Lung (tissue), 12 donors: Measurements from ENCODE around the gene TMEM54. TPM values are rescaled to one million over a fixed set of nuclear protein-coding genes. Genes with fewer than 3 reads are reported as not detected.

Experiments
- ATAC-seq: fragments of 200-7000 bp; cut with Tn5 transposase; one replicate; pipeline ENCODE4 v1.9.1; 2020; ENCODE audit warnings: moderate number of reproducible peaks; ENCODE audit not compliant: insufficient read depth, low FRiP score
- DNase-seq, 3 donors: peaks; one replicate each; pipeline ENCODE4 v3.0.0-alpha.2; 2013 to 2017
- H3K27ac ChIP-seq, 2 donors: one replicate each; pipeline ENCODE4 v1.5.1; 2013; ENCODE audit warnings: mild to moderate bottlenecking in 2 of 2, moderate library complexity in 2 of 2, control low read depth in 1 of 2, inconsistent platforms in 1 of 2, low read depth in 1 of 2, low read length in 1 of 2
- H3K27me3 ChIP-seq, 3 donors: one replicate each; pipeline ENCODE4 v1.5.1; 2013; ENCODE audit warnings: low read length in 2 of 3; ENCODE audit not compliant: control insufficient read depth in 3 of 3, insufficient read depth in 3 of 3
- H3K36me3 ChIP-seq, 4 donors: one replicate each; pipeline ENCODE4 v1.5.1; 2013; ENCODE audit warnings: low read length in 4 of 4, mild to moderate bottlenecking in 1 of 4, moderate library complexity in 1 of 4; ENCODE audit not compliant: control insufficient read depth in 4 of 4, insufficient read depth in 4 of 4
- H3K4me1 ChIP-seq, 5 donors: one replicate each; pipeline ENCODE4 v1.5.1; 2013; ENCODE audit warnings: low read length in 5 of 5, mild to moderate bottlenecking in 2 of 5, moderate library complexity in 1 of 5; ENCODE audit not compliant: control insufficient read depth in 5 of 5, insufficient read depth in 5 of 5
- H3K4me3 ChIP-seq: one replicate; pipeline ENCODE4 v1.5.1; 2013; ENCODE audit warnings: mild to moderate bottlenecking, control low read depth, moderate library complexity
- H3K9ac ChIP-seq, 2 donors: one replicate each; pipeline ENCODE4 v1.5.1; 2013; ENCODE audit warnings: low read length in 2 of 2, control low read depth in 1 of 2; ENCODE audit not compliant: insufficient read depth in 1 of 2
- H3K9me3 ChIP-seq, 4 donors: one replicate each; pipeline ENCODE4 v1.5.1; 2013; ENCODE audit warnings: low read length in 3 of 4, mild to moderate bottlenecking in 1 of 4, moderate library complexity in 1 of 4; ENCODE audit not compliant: control insufficient read depth in 4 of 4, insufficient read depth in 3 of 4
- CTCF ChIP-seq: IDR thresholded peaks from 2 replicates; pipeline ENCODE4 v1.5.1; 2012; ENCODE audit warnings: mild to moderate bottlenecking; ENCODE audit errors: control extremely low read depth, extremely low read depth
- WGBS, 2 donors: extraction: QIAGEN DNeasy Blood & Tissue Kit; methylation state at CpG; one replicate each; pipeline ENCODE4 v1.1.7; 2013; 5-methylcytosine and 5-hydroxymethylcytosine counted together
- polyA plus RNA-seq, 2 donors: library from polyadenylated mRNA; stranded (reverse); fragments of 200-250 nt; gene quantifications; one replicate each; pipeline ENCODE4 v1.2.1, GENCODE V29; 2013
- total RNA-seq, 2 donors: library from RNA; depleted of rRNA in 1 of 2; stranded (reverse); fragments of >200 nt in 1 of 2; gene quantifications; one replicate each; pipeline ENCODE4 v1.2.1, GENCODE V29; 2014 to 2021
- donor health status: control.
- donor health status: control.
- donor health status: Bipolar disorder and iron deficiency.
- donor health status: healthy.
- donor health status: DM: yes; HTN: yes; CAD: no.

TMEM54 gene
- total and polyA plus RNA-seq, 4 donors: 22.4 to 56.6 (median 43.1) TPM

- H3K4me1 ChIP-seq: peaks cover 0 to 7% (median 2%) of the 10 kb centered on the region in 5 donors
- no peaks in the 10 kb centered on the region for H3K27me3 ChIP-seq
- no peak overlapping the region for H3K9ac ChIP-seq
- no peak overlapping the region for H3K27ac ChIP-seq
- no peaks in the 10 kb centered on the region for H3K9me3 ChIP-seq
- ATAC-seq (no peak), DNase-seq (peak in 2 of 3 donors; percentile 36 to 39)
- no peak for TF ChIP-seq CTCF
- WGBS, 2 donors: 72 to 79% methylated on average over 13 of the region's 13 CpGs
- H3K36me3 ChIP-seq: no peaks in the 10 kb centered on the region
- no peak overlapping the region for H3K4me3 ChIP-seq
Measured at GRCh38 chr1:32877211-32878110, 23.7 kb downstream of the TMEM54 start.

DNA sequence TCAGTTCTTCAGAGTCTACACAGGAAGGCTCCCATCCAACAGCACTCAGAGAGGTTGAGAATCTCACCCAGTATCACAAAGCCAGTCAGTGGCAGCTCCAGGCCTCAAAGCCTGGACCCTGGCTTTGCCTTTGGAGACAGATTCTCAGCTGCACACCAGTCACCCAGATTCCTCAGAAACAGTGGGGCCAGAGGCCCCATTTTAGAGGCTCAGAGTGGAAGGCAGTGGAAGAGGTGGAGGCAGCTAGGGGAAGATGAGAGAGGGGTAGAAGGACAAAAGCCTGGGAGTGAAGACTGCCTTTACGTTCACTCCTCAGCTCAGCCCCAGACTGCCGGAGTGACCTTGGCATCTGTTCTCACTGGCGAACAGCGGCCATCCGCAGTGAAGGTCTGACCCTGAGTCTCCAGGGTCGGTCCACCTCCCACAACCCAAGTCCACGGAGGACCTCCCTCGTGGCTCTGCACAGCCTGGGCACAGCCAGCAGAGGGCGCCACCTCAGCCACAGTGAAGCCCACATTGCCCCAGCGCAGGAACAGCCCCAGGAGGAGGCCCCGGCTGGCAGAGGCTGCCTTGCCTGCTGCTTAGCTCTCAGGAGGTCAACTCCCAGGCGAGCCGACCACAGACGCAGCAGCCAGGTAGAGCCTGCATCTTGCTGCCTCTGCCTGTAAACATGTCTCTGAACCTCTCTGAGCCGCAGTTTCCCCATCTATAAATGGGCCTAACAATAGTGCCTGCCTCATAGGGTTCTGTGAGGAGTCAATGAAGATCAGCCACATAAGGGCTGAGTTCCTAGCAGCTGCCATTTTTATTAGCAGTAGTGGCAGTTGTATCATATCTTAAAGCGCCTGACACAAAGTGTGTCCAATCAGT lies 24.6 kb downstream of the TMEM54 start:
- H3K9me3 ChIP-seq: no peaks in the 10 kb centered on the region

More for the DNA sequence above, 24.6 kb downstream of the TMEM54 start:
- H3K4me1 ChIP-seq: peaks cover 0 to 9% (median 0%) of the 10 kb centered on the region in 5 donors
- 34% methylated on average over 16 of the region's 16 CpGs for WGBS, 2 donors
- DNase-seq: peak in 2 of 3 donors; percentile 33 to 51
- peak; percentile 72 for TF ChIP-seq CTCF
- H3K27me3 ChIP-seq: peaks cover 0 to under 1% (median 0%) of the 10 kb centered on the region in 3 donors
- H3K4me3 ChIP-seq: no peak overlapping the region
- no peak overlapping the region for H3K9ac ChIP-seq
- no peaks in the 10 kb centered on the region for H3K36me3 ChIP-seq
- H3K27ac ChIP-seq: no peak overlapping the region
- no peak for ATAC-seq
